A549 (cell line): ENCODE data around the gene ADD3. TPM values are rescaled to one million over a fixed set of nuclear protein-coding genes. Genes with fewer than 3 reads are reported as not detected.

Source experiments
- ATAC-seq, 2 experiments: fragments of 200-7000 bp in 1 of 2; fragments of >200 bp in 1 of 2; cut with Nextera tagmentation in 1 of 2; cut with Tn5 transposase in 1 of 2; 3 replicates each; pipeline versions ENCODE4 v1.8.0 to v1.9.1; 2018 to 2020; ENCODE audit warnings: mild to moderate bottlenecking in 1 of 2, moderate library complexity in 1 of 2
- CTCF ChIA-PET: fragments of 300-600 bp; sonication (Branson Sonifier 250); formaldehyde crosslinking; extraction: SDS; loops from one replicate; lab custom pipeline; 2021; ENCODE audit warnings: antibody characterized with exemption, inconsistent platforms; lab: Yijun Ruan, JAX
- POLR2A ChIA-PET: fragments of 350-600 bp; formaldehyde crosslinking; extraction: SDS; loops from one replicate; lab custom pipeline; 2021; ENCODE audit warnings: antibody characterized with exemption, inconsistent platforms; lab: Yijun Ruan, JAX
- DNase-seq, 2 experiments: peaks; one replicate each; pipeline versions ENCODE4 v3.0.0 to v3.0.0-alpha.2; 2011 to 2016; ENCODE audit warnings: low read depth in 1 of 2, low spot score in 1 of 2
- FAIRE-seq: peaks from 2 replicates; lab custom pipeline; 2011; peaks lifted over from hg19 to GRCh38; lab: Jason Lieb, UNC
- H3K27ac ChIP-seq, 2 experiments: fragments of >200 bp; sonication (Bioruptor Twin); formaldehyde crosslinking; 3 replicates each; pipeline ENCODE4 v1.5.1; 2016 to 2017
- H3K4me1 ChIP-seq: fragments of >200 bp; sonication (Bioruptor Twin); formaldehyde crosslinking; 3 replicates; pipeline ENCODE4 v1.6.1; 2016
- H3K4me2 ChIP-seq: fragments of >200 bp; sonication (Bioruptor Twin); formaldehyde crosslinking; 3 replicates; pipeline ENCODE4 v1.6.1; 2016
- H3K4me3 ChIP-seq: fragments of >200 bp; sonication (Bioruptor Twin); formaldehyde crosslinking; 3 replicates; pipeline ENCODE4 v1.5.1; 2016
- H3K9me3 ChIP-seq: fragments of >200 bp; sonication (Bioruptor Twin); formaldehyde crosslinking; 3 replicates; pipeline ENCODE4 v1.6.1; 2016
- CBX2 ChIP-seq: fragments of 200-600 bp; sonication (generic); IDR thresholded peaks from 2 replicates; pipeline ENCODE4 v1.6.1; 2016; ENCODE audit warnings: low read depth, mild to moderate bottlenecking, borderline replicate concordance
- CEBPB ChIP-seq, 2 experiments: fragments of >200 bp in 1 of 2; sonication (Bioruptor Twin) in 1 of 2; formaldehyde crosslinking in 1 of 2; IDR thresholded peaks; 2 replicates each; pipeline ENCODE4 v1.6.1; 2012 to 2016
- EHMT2 ChIP-seq: fragments of 200-600 bp; sonication (generic); IDR thresholded peaks from 2 replicates; pipeline ENCODE4 v1.6.1; 2016; ENCODE audit warnings: antibody characterized with exemption, low read depth, mild to moderate bottlenecking, moderate library complexity
- ESRRA ChIP-seq: fragments of 150-350 bp; IDR thresholded peaks from 2 replicates; pipeline ENCODE4 v1.6.1; 2014; ENCODE audit warnings: mild to moderate bottlenecking, low read length, borderline replicate concordance
- GATA3 ChIP-seq: IDR thresholded peaks from 2 replicates; pipeline ENCODE4 v1.6.1; 2012; ENCODE audit warnings: borderline replicate concordance
- HOXB5 ChIP-seq: fragments of 250-450 bp; sonication (Bioruptor Pico); IDR thresholded peaks from 2 replicates; pipeline ENCODE4 v1.5.0; 2020; ENCODE audit warnings: mild to moderate bottlenecking, moderate library complexity
- JUN ChIP-seq, 2 experiments: fragments of >200 bp; sonication (Bioruptor Twin); formaldehyde crosslinking; IDR thresholded peaks; 2 replicates in 1 of 2; 3 replicates in 1 of 2; pipeline ENCODE4 v1.6.1; 2016 to 2017
- JUNB ChIP-seq: fragments of >200 bp; sonication (Bioruptor Twin); formaldehyde crosslinking; IDR thresholded peaks from 2 replicates; pipeline ENCODE4 v1.6.1; 2016
- KDM1A ChIP-seq: fragments of 200-600 bp; sonication (generic); IDR thresholded peaks from 2 replicates; pipeline ENCODE4 v1.6.1; 2016; ENCODE audit warnings: low read depth, mild to moderate bottlenecking
- MAFK ChIP-seq: fragments of 450-650 bp; IDR thresholded peaks from 2 replicates; pipeline ENCODE4 v1.6.1; 2014; ENCODE audit not compliant: partially characterized antibody
- MAZ ChIP-seq: fragments of 150-350 bp; IDR thresholded peaks from 2 replicates; pipeline ENCODE4 v1.6.1; 2014; ENCODE audit warnings: antibody characterized with exemption, low read depth, low read length, borderline replicate concordance
- NFE2L2 ChIP-seq: fragments of 150-350 bp; conservative IDR thresholded peaks from 2 replicates; pipeline ENCODE4 v1.6.1; 2014; ENCODE audit warnings: low read length
- NPAS2 ChIP-seq: fragments of 250-450 bp; sonication (Bioruptor Pico); IDR thresholded peaks from 2 replicates; pipeline ENCODE4 v1.8.0; 2022; ENCODE audit warnings: mild to moderate bottlenecking, moderate library complexity, borderline replicate concordance
- NR3C1 ChIP-seq: fragments of >200 bp; sonication (Bioruptor Twin); formaldehyde crosslinking; IDR thresholded peaks from 3 replicates; pipeline ENCODE4 v1.6.1; 2017
- POLR2A ChIP-seq: IDR thresholded peaks from 2 replicates; pipeline ENCODE4 v1.6.1; 2012; ENCODE audit warnings: mild to moderate bottlenecking, low read length
- POLR2AphosphoS2 ChIP-seq: conservative IDR thresholded peaks from 2 replicates; pipeline ENCODE4 v1.6.1; 2012; ENCODE audit warnings: low read length, improper control_type of control experiment, inconsistent platforms
- RAD21 ChIP-seq, 2 experiments: fragments of >200 bp in 1 of 2; sonication (Bioruptor Twin) in 1 of 2; formaldehyde crosslinking in 1 of 2; IDR thresholded peaks in 1 of 2; conservative IDR thresholded peaks in 1 of 2; 2 replicates in 1 of 2; 3 replicates in 1 of 2; pipeline ENCODE4 v1.6.1; 2012 to 2018; ENCODE audit warnings: inconsistent platforms in 1 of 2
- RNF2 ChIP-seq: fragments of 200-600 bp; sonication (generic); IDR thresholded peaks from 2 replicates; pipeline ENCODE4 v1.6.1; 2016; ENCODE audit warnings: low read depth, mild to moderate bottlenecking, antibody characterized with exemption, moderate library complexity, borderline replicate concordance
- TFCP2L1 ChIP-seq: fragments of 250-450 bp; sonication (Bioruptor Pico); IDR thresholded peaks from 2 replicates; pipeline ENCODE4 v1.5.0; 2021; ENCODE audit warnings: mild to moderate bottlenecking
- USF2 ChIP-seq: fragments of 450-650 bp; IDR thresholded peaks from 2 replicates; pipeline ENCODE4 v1.6.1; 2014; ENCODE audit warnings: antibody characterized with exemption
- ZNF302 ChIP-seq: fragments of 250-450 bp; sonication (Bioruptor Pico); IDR thresholded peaks from 2 replicates; pipeline ENCODE4 v1.9.0; 2021; ENCODE audit warnings: inconsistent platforms, mild to moderate bottlenecking, moderate library complexity
- WGBS: methylation state at CpG from one replicate; pipeline ENCODE4 v1.1.6; 2017; ENCODE audit errors: missing lambda C conversion rate; 5-methylcytosine and 5-hydroxymethylcytosine counted together
- polyA plus RNA-seq, 4 experiments: library from polyadenylated mRNA; depleted of rRNA in 3 of 4; stranded (reverse); fragments of >200 nt; fragmentation: RNase III in 1 of 4; extraction: RNeasy Plus Mini Kit Qiagen cat#74134 plus additional on column Dnase treatment in 1 of 4; gene quantifications; 2 replicates in 3 of 4; 3 replicates in 1 of 4; pipeline ENCODE4 v1.2.3, GENCODE V29; 2011 to 2017
- TF ChIP-seq, protein P1 (sequence below): fragments of >200 bp; sonication (Bioruptor Twin); formaldehyde crosslinking; IDR thresholded peaks from 3 replicates; pipeline ENCODE4 v1.6.1; 2016
- TF ChIP-seq, protein P2 (sequence below): fragments of 200-600 bp; sonication (generic); IDR thresholded peaks from 2 replicates; pipeline ENCODE4 v1.6.1; 2016; ENCODE audit warnings: antibody characterized with exemption, mild to moderate bottlenecking, moderate library complexity
- TF ChIP-seq, protein P3 (sequence below): IDR thresholded peaks from 2 replicates; pipeline ENCODE4 v1.6.1; 2012

The ADD3 gene
- polyA plus RNA-seq, 2 of the 4 experiments (the other 2 are of a cell fraction), result 9.8 to 48.2 TPM

DNA sequence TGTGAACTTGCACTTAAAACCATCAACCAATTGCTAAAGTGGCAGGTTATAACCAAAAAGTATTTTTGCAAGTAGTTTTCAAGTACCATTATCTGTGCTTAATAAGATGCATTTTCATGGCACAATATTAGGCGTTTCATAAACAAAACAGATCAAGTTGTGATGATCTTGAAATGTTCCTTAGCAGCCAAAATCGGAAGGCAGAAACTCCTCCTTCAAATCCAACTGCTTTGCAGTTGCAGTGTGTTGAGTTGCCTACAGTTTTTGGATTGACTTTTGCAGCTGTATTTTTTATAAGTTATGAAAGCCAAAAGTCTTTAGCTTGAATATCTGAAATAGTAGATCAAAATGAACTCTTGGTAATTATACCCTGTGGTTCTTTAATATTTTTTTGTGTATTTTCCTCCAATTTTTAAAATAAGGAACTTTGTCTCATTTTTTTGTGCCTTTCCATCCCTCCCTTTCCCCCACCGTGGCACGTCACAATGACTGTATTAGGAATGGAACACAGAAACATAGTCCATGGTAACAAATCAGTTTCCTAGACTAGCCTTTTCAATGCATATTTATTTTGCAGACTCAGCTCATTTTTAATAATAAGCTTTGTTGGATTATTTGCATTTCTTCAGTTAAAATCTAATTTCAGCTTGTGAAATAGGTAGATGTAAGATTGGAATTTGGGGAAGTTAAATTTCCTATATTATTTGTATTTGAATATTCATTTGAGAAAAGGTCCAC lies 80.8 kb downstream of the ADD3 start:
- CTCF ChIA-PET, result no interaction called here

DNA sequence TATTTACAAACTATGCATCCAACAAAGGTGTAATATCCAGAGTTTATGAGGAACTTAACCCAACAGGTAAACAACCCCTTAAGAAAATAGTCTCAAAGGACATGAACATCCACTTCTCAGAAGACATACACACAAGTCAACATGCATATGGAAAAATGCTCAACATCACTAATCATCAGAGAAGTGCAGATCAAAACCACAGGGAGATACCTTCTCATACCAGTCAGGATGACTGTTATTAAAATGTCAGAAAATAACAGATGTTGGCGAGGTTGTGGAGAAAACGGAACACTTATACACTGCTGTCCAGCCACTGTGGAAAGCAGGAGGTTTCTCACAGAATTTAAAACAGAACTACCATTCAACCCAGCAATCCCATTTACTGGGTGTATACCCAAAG lies 84.0 kb downstream of the ADD3 start:
- Histone ChIP-seq H3K4me1 (no peaks in the 10 kb centered on the region), H3K4me3 (no peak overlapping the region), H3K9me3 (no peaks in the 10 kb centered on the region), H3K27ac (no peak overlapping the region), H3K4me2 (no peak overlapping the region)
- CTCF ChIA-PET, result no interaction called here
- no peak for FAIRE-seq
- DNase-seq, result no peak
- POLR2A ChIA-PET, result no interaction called here
- ATAC-seq, result no peak
- 97% methylated on average over 2 of the region's 2 CpGs for WGBS
- TF ChIP-seq USF2, result no peak

More for the DNA sequence above, 80.8 kb downstream of the ADD3 start:
- TF ChIP-seq MAFK (peak; percentile 92), HOXB5 (CRISPR knock-in tag) (no peak)
- Histone ChIP-seq H3K27ac (no peak overlapping the region), H3K9me3 (no peaks in the 10 kb centered on the region), H3K4me1 (peaks cover 7% of the 10 kb centered on the region; the same call in 2 of the 3 replicates), H3K4me2 (no peak overlapping the region), H3K4me3 (no peak overlapping the region)
- no peak for DNase-seq
- FAIRE-seq, result no peak
- POLR2A ChIA-PET, result no interaction called here
- no peak for ATAC-seq
- 88% methylated on average over 4 of the region's 4 CpGs for WGBS

GRCh38 chr10:110093722-110094121 lies 85.9 kb downstream of the ADD3 start:
- no peak overlapping the region for H3K4me3 ChIP-seq
- no peak overlapping the region for H3K4me2 ChIP-seq
- no peak for DNase-seq
- 77% methylated on average over 2 of the region's 2 CpGs for WGBS
- no peak for FAIRE-seq
- no peak for ATAC-seq
- no peak for TF ChIP-seq ESRRA
- no peak for TF ChIP-seq TFCP2L1 (CRISPR knock-in tag)
- TF ChIP-seq MAZ, result no peak
- no peak for TF ChIP-seq RNF2
- no peak for TF ChIP-seq ZNF302 (CRISPR knock-in tag)
- no peak for TF ChIP-seq CBX2
- TF ChIP-seq POLR2AphosphoS2, result no peak
- no peak for TF ChIP-seq HOXB5 (CRISPR knock-in tag)
- TF ChIP-seq, protein P1, sequence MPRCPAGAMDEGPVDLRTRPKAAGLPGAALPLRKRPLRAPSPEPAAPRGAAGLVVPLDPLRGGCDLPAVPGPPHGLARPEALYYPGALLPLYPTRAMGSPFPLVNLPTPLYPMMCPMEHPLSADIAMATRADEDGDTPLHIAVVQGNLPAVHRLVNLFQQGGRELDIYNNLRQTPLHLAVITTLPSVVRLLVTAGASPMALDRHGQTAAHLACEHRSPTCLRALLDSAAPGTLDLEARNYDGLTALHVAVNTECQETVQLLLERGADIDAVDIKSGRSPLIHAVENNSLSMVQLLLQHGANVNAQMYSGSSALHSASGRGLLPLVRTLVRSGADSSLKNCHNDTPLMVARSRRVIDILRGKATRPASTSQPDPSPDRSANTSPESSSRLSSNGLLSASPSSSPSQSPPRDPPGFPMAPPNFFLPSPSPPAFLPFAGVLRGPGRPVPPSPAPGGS, result no peak
- TF ChIP-seq MAFK, result no peak
- TF ChIP-seq JUN (IDR thresholded peaks at IDR 0.05), result no peak
- TF ChIP-seq, all 56 proteins: peak for 0
- H3K4me1 ChIP-seq, result no peaks in the 10 kb centered on the region
- ChIA-PET CTCF (no interaction called here), POLR2A (no interaction called here)
- H3K27ac ChIP-seq, result no peak overlapping the region
- no peaks in the 10 kb centered on the region for H3K9me3 ChIP-seq

DNA sequence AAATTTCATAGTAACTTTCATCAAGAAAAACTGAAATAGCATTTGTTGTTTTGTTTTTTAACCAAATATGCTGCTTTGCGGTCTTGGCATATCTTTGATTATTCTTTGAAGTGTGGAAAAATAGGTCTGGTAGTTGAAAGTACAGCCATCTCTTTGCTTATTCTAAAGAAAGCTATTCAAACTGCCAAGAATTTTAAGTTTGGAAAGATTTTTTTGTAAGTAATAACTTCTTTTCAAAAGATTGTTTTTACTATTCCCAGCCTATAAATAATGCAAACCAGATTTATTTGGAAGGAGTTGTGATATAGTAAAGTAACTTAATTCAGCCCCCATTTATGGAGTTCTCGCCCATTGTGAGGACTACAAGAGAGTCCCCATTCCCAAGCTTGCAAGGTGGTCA lies 87.0 kb downstream of the ADD3 start:
- no peak for ATAC-seq
- 86% methylated on average over 2 of the region's 2 CpGs for WGBS
- Histone ChIP-seq H3K4me2 (no peak overlapping the region), H3K27ac (no peak overlapping the region), H3K4me3 (no peak overlapping the region), H3K4me1 (no peaks in the 10 kb centered on the region), H3K9me3 (no peaks in the 10 kb centered on the region)
- FAIRE-seq, result no peak
- POLR2A ChIA-PET, result no interaction called here
- DNase-seq, result no peak
- CTCF ChIA-PET, result no interaction called here
- no peak for TF ChIP-seq POLR2A
- no peak for TF ChIP-seq USF2
- TF ChIP-seq MAFK, result no peak
- TF ChIP-seq, protein P2, sequence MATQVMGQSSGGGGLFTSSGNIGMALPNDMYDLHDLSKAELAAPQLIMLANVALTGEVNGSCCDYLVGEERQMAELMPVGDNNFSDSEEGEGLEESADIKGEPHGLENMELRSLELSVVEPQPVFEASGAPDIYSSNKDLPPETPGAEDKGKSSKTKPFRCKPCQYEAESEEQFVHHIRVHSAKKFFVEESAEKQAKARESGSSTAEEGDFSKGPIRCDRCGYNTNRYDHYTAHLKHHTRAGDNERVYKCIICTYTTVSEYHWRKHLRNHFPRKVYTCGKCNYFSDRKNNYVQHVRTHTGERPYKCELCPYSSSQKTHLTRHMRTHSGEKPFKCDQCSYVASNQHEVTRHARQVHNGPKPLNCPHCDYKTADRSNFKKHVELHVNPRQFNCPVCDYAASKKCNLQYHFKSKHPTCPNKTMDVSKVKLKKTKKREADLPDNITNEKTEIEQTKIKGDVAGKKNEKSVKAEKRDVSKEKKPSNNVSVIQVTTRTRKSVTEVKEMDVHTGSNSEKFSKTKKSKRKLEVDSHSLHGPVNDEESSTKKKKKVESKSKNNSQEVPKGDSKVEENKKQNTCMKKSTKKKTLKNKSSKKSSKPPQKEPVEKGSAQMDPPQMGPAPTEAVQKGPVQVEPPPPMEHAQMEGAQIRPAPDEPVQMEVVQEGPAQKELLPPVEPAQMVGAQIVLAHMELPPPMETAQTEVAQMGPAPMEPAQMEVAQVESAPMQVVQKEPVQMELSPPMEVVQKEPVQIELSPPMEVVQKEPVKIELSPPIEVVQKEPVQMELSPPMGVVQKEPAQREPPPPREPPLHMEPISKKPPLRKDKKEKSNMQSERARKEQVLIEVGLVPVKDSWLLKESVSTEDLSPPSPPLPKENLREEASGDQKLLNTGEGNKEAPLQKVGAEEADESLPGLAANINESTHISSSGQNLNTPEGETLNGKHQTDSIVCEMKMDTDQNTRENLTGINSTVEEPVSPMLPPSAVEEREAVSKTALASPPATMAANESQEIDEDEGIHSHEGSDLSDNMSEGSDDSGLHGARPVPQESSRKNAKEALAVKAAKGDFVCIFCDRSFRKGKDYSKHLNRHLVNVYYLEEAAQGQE, result no peak
- no peak for TF ChIP-seq ESRRA
- TF ChIP-seq NPAS2, result no peak
- no peak for TF ChIP-seq JUNB
- no peak for TF ChIP-seq NFE2L2
- TF ChIP-seq NR3C1, result no peak
- no peak for TF ChIP-seq GATA3
- TF ChIP-seq, protein P3, sequence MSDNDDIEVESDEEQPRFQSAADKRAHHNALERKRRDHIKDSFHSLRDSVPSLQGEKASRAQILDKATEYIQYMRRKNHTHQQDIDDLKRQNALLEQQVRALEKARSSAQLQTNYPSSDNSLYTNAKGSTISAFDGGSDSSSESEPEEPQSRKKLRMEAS, result no peak
- TF ChIP-seq CEBPB (IDR thresholded peaks at IDR 0.05), result no peak
- no peak for TF ChIP-seq ZNF302 (CRISPR knock-in tag)
- no peak for TF ChIP-seq KDM1A
- TF ChIP-seq EHMT2, result no peak
- no peak for TF ChIP-seq RAD21 (conservative IDR thresholded peaks at IDR 0.05 in 1 of 2, IDR thresholded peaks at IDR 0.05 in 1 of 2)
